GM18502 (cell line): ENCODE data around the gene TRIM65.
"Not testable (repeated sequence)": the region's sequence is repeated elsewhere in the genome, so short reads cannot be mapped to it uniquely, and the experiment has no call there.

Experiments used
- ATAC-seq: cut with Tn5 transposase; IDR thresholded peaks from one replicate; pipeline ENCODE4 v1.9.1; 2021; ENCODE audit warnings: mild to moderate bottlenecking; ENCODE audit not compliant: unreplicated experiment, poor library complexity

TRIM65 gene

GRCh38 chr17:75876938-75877751 lies 19.6 kb downstream of the TRIM65 start:
- peak; percentile 19 for ATAC-seq

- ATAC-seq, result no peak
These were observed 20.4 kb downstream of the TRIM65 start for GRCh38 chr17:75876190-75876937.

GRCh38 chr17:75875940-75876189 lies 20.9 kb downstream of the TRIM65 start:
- no peak for ATAC-seq

- no peak for ATAC-seq
These were observed 21.4 kb downstream of the TRIM65 start for GRCh38 chr17:75875182-75875939.

GRCh38 chr17:75874323-75875181 lies 22.2 kb downstream of the TRIM65 start:
- ATAC-seq, result no peak

- ATAC-seq, result no peak
These were observed 23.0 kb downstream of the TRIM65 start for GRCh38 chr17:75873587-75874322.

- no peak for ATAC-seq
These were observed 24.1 kb downstream of the TRIM65 start for GRCh38 chr17:75872434-75873351.

- not testable (repeated sequence) for ATAC-seq
These were observed 26.5 kb downstream of the TRIM65 start for GRCh38 chr17:75870228-75870627.

- no peak for ATAC-seq
These were observed 27.2 kb downstream of the TRIM65 start for GRCh38 chr17:75869282-75870141.

GRCh38 chr17:75868730-75869281 lies 27.9 kb downstream of the TRIM65 start:
- not testable (repeated sequence) for ATAC-seq

GRCh38 chr17:75865404-75866188 lies 31.2 kb downstream of the TRIM65 start:
- ATAC-seq, result not testable (repeated sequence)

- ATAC-seq, result not testable (repeated sequence)
These were observed 31.9 kb downstream of the TRIM65 start for GRCh38 chr17:75864887-75865286.

GRCh38 chr17:75864448-75864871 lies 32.3 kb downstream of the TRIM65 start:
- ATAC-seq, result peak; percentile 80

GRCh38 chr17:75861927-75862317 lies 34.8 kb downstream of the TRIM65 start:
- ATAC-seq, result no peak

GRCh38 chr17:75859358-75859757 lies 37.4 kb downstream of the TRIM65 start:
- not testable (repeated sequence) for ATAC-seq

GRCh38 chr17:75856062-75856756 lies 40.5 kb downstream of the TRIM65 start:
- ATAC-seq, result no peak
